NCI-H2227 treated with DMSO at 0.1 percent for 48 hours (cell line): ENCODE data around the gene CD84.
"Not testable (repeated sequence)": the region's sequence is repeated elsewhere in the genome, so short reads cannot be mapped to it uniquely, and the experiment has no call there.

Source experiments
- DNase-seq: peaks from one replicate; lab custom pipeline; 2025; lab: John Stamatoyannopoulos, UW

Gene CD84

DNA sequence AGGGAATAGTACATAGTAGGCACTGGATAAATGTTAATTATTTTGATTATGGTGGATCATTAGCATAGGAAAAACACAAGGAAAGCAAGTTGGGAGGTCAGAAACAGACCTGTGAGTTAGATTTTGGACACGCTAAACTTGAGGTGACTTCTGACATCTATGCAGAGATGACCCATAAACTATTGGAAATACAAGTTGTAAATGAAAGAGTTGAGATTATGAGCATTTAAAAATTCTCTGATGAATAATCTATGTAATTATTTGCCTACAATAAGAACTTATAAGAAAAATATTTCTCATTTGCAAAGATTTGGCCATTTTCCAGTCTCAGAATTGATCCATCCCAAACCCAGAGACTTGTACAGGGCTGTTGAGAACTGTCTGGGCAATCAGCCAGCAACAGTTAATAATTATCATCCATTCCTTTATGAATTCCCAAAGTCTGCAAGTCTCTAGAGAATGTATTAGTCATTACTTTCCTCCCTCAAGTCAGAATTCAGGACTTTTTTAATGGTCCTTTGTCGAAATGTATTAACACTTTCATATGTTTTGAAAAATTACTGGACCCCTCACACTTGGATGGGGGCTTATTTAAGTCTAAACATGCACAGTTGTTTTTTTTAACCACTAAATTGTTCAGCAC lies 36.9 kb downstream of the CD84 start:
- DNase-seq, result no peak

DNA sequence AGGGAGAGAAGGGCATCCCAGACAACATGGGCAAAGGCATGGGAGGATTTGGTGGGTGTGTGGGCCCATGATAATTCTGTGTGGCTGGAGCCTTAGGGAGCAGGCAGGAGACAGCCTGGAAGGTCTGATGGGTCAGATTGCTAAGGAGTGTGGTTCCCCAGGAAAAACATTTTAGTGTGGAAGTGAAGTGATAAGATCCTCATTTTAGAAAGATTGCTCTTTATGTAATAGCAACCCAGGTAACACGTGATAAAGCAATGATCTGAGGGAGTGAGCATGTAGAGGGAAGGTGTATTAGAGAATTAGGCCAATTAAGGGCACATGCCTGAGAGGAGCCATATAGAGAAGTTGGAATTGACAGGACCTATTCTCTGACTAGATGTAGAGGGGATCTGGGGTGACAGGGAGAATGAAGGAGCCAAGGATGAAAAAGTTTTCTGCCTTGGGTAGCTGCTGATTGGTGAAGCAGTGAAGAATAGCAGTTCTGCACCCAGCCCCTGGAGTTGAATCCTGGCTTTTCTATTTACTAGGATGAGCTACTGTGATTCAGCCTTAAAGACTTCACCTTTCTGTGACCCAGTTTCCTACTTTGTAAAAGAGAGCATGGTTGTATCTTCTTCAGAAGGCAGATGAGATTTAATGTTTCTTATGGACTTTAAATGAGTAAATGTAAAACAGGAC lies 37.5 kb downstream of the CD84 start:
- DNase-seq, result no peak

DNA sequence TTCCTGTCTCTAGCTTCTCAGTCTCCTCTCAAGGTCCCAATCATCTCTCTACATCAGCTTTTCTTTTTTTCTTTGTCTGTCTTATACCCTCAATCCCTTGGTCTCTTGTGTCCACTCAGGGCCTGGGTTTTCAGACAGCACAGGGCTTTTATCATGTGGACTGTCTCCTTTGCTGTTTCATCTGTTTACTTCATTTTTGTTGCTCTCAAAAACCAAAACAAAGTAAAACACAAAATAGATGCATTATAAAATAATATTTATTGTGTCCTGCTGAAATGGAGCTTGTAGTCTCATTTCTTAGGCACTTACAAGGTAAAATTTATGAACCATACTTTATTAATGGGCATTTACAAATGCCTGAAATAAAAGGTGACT lies 38.5 kb downstream of the CD84 start:
- DNase-seq, result no peak

DNA sequence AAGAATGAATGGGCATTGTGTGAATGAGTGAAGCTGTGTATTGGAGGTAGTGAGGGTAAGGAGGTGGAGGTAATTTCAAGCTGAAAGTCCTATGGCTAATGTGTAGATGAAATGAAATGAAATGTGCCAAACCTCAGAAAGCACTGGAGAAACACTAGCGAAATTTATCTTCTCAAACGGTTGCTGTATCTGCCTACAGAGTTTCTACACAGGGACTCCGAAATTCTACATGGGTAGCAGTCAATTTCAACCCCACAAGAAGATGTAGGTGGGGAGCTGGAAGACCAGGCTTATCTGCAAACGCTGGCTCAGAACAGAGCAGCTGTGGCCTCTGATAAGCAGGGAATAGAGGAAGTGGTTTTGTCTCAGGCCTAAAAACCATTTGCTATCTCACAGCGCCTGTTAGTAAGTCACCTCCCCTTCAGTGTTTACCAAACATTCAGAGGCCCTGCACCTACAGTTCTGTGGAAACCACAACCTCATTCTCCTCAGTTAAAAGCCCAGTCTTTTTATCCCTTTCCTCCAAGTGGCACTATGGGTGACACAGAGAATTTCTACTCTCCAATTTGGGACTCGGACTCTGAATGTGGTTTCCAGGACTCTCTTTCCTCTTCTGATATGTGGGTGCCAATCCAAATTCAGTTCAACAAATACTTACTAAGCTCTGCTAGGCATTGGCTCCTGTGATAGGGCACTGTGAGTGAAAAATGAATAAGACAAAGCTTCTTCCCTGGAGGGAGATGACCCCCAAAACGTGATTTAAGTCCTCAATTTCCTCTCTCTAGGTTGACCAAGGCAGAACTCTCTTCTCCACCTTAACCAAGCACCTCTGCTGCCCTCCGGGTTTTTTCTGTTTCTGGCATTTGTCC lies 39.1 kb downstream of the CD84 start:
- DNase-seq, result no peak

DNA sequence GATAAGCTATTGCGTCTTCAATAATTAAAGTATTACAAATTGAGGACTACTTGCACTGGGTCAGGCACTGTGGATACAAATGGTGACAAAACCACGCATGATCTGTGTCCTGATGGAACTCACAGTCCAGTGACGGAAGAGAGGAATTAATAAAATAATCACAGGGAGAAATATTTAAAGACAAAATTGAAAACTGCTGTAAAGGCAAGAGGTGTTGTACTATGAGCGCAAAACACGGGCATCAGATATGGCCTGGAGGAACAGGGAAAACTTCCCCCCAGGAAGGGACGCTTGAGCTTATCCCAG lies 39.7 kb downstream of the CD84 start:
- DNase-seq, result no peak

DNA sequence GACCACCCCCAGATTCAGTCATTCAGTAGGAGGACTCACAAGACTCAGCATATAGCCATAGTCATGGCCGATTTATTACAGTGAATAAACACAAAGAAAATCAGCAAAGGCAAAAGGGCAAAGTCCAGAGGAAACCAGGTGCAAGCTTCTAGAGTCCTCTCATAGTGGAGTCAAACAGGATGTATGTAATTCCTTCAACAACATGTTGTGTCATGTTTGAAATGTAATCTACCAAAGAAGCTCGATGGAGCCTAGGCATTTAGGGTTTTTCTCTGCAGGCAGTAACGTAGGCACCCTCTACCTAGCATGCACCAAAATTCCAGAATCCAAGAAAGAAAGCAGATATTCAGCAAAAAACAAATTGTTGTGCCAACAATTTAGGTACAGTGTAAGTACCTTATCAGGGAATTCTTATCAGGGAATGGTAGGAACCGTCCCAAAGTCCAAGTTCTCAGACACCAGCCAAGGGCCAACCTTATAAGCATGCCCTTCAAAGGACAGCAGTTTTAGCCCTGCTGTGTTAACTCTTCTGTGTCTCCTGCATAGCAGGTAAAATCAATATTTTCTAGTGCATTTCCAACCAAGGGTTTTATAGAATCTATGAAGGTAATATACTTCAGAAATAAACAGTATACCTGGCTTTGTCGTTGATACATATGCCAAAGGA lies 40.2 kb downstream of the CD84 start:
- DNase-seq, result no peak

DNA sequence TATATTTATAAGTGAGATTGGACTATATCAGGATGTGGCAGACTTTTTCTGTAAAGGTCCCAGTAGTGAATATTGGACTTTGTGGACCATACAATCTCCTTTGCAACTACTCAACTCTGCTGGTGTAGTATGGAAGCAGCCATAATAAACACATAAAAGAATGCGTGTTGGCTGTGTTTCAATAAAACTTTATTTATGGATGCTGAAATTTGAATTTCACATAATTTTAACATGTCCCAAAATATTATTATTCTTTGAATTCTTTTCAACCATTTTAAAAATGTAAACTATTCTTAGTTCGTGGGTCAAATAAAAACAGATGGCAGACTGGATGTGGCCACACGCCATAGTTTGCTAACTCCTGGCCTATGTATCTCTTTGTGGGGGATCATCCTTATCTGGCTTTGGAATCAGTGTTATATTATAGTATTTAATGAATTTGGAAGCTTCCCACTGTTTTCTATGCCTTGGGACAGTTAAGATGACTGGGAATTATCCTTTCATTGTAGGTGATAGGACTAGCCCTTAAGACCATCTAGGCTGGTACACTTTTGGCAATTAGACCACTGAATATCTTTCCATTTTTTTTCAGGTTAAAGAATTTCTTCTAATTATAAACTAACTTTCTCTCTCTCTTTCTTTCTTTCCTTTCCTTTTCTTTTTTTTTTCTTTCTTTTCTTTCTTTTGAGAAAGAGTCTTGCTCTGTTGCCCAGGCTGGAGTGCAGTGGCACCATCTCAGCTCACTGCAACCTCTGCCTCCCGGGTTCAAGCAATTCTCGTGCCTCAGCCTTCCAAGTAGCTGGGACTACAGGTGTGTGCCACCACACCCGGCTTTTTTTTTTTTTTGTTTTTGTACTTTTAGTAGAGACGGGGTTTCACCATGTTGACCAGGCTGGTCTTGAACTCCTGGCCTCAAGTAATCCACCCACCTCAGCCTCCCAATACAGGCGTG lies 41.3 kb downstream of the CD84 start:
- DNase-seq, result no peak

DNA sequence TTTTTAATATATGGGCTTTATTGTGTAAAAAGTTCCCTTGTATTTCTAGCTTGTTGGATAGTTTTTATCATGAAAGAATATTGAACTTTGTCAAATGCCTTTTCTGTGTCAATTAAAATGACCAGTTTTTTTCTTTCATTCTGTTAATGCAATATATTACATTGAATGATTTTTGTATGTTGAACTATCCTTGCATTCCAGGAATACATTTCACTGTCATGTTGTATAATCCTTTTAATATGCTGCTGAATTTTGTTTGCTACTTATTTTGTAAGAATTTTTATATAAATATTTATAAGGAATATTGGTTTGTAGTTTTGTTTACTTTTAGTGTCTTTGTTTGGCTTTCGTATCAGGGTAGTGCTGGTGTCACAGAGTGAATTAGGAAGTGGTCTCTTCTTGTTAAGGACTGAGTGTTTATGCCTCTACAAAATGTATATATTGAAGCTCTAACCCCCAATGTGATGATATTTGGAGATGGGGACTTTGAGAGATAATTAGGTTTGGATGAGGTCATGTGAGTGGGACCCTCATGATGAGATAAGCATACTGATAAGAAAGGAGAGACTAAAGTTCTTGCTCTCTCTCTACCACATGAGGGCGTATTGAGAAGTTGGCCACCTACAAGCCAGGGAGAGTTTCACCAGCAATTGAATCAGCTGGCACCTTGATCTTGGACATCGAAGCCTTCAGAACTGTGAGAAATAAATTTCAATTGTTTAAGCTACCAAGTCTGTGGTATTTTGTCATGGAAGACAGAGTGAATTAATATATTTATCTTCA lies 44.3 kb downstream of the CD84 start:
- DNase-seq, result no peak

DNA sequence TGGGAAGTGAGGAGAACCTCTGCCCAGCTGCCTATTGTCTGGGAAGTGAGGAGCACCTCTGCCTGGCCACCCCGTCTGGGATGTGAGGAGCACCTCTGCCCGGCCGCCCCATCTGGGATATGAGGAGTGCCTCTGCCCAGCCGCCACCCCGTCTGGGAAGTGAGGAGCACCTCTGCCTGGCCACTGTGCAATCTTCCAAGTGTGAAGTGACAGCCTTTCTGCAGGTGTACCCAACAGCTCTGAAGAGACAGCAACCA lies 46.8 kb downstream of the CD84 start:
- DNase-seq, result not testable (repeated sequence)

DNA sequence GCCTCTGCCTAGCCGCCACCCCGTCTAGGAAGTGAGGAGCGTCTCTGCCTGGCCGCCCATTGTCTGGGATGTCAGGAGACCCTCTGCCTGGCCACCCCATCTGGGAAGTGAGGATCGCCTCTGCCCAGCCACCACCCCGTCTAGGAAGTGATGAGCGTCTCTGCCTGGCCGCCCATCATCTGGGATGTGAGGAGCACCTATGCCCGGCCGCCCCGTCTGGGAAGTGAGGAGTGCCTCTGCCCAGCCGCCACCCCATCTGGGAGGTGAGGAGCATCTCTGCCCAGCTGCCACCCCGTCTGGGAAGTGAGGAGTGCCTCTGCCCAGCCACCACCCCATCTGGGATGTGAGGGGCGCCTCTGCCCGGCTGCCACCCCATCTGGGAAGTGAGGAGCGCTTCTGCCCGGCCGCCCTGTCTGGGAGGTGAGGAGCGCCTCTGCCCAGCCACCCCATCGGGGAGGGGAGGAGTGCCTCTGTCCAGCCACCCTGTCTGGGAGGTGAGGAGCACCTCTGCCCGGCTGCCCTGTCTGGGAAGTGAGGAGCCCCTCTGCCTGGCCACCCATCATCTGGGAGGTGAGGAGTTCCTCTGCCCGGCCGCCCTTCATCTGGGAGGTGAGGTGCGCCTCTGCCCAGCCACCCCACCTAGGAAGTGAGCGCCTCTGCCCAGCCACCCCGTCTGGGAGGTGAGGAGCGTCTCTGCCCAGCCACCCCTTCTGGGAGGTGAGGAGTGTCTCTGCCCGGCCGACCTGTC lies 47.3 kb downstream of the CD84 start:
- not testable (repeated sequence) for DNase-seq

DNA sequence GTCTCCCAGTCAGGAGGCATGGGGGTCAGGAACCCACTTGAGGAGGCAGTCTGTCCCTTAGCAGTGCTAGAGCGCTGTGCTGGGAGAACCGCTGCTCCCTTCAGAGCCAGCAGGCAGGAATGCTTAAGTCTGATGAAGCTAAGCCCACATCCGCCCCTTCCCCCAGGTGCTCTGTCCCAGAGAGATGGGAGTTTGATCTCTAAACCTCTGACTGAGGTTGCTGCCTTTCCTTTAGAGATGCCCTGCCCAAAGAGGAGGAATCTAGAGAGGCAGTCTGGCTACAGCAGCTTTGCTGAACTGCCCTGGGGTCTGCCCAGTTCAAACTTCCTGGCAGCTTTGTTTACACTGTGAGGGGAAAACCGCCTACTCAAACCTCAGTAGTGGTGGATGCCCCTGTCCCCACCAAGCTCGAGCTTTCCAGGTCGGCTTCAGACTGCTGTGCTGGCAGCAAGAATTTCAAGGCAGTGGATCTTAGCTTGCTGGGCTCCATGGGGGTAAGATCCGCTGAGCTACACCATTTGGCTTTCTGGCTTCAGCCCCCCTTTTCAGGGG lies 49.8 kb downstream of the CD84 start:
- DNase-seq, result not testable (repeated sequence)

DNA sequence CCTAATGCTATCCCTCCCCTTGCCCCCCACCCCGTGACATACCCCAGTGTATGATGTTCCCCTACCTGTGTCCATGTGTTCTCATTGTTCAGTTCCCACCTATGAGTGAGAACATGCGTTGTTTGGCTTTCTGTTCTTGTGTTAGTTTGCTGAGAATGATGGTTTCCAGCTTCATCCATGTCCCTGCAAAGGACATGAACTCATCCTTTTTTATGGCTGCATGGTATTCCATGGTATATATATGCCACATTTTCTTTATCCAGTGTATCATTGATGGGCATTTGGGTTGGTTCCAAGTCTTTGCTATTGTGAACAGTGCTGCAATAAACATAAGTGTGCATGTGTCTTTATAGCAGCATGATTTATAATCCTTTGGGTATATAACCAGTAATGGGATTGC lies 55.5 kb downstream of the CD84 start:
- DNase-seq, result not testable (repeated sequence)

DNA sequence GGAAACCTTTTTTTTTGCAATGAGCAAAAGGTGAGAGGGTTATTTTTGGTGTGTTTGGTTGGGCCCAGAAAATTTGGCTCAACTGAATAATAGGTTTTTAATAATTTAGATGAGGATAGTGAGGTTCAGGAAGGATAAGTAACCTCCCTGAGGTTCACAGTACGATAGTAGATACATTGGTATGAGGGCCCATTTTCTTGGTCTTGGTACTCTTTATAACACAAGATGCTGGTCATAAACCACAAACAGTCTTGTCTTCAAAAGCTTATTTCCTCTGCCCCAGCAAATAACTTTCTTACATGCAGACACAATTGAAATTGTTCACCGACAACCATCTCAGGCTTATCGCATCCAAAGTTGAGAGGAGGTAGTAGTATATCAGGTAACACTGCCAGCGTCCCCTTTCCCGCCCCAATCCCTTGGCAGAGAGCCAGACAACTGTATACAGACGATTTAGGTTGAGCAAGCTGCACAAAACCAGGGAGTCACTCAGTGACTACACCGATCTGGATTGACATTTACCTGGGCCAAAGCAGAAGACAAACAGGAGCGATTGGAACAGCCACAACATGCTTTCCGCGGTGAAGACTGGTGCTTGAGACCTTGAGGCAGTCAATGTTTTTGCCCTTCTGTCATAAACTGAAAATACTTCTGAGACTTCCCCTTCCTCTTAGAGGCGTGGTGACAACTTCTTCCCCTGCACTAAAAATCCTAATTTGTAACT lies 56.5 kb downstream of the CD84 start, which contains the start of gene SLAMF6:
SLAMF6 (minus strand) TSS at position 634 of the 724 bp plus-strand sequence; CDS start at position 571, 63 bp downstream.
- no peak for DNase-seq

DNA sequence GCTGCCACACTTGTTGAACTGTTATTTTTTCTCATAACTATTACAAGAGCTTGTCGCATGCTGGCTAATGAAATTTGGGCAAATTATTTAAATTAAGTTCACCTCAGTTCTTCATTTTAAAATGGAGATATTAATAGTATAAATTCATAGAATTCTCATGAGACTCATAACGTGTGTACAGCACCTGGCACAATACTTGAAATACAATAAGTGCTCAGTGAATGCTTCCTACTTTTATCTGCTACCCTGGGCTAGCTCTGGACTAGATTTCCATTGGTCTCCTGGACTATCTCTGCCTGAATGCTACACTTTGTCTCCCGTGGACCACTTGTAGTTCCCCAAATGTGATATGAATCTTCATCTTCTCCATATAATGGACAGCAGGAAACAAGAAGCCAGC lies 57.2 kb downstream of the CD84 start:
- DNase-seq, result no peak

DNA sequence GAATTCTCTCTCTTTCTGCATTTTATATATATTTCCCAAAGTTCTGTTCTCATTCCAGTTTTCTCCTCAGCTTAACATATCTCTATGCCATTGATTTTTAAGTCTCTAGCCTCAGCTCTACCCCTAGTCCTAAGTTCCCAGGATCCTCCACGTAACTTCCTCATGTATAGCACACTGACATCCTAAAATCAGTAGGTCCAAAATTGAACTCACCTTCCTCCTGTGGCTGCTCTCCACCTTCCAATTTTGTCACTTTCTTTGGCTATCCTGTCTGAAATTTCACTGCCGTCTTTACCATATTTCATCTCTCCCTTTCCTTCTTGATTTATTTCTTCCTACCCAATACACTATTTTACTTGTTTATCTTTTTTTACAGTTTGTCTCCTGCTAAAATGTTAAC lies 57.7 kb downstream of the CD84 start:
- no peak for DNase-seq

DNA sequence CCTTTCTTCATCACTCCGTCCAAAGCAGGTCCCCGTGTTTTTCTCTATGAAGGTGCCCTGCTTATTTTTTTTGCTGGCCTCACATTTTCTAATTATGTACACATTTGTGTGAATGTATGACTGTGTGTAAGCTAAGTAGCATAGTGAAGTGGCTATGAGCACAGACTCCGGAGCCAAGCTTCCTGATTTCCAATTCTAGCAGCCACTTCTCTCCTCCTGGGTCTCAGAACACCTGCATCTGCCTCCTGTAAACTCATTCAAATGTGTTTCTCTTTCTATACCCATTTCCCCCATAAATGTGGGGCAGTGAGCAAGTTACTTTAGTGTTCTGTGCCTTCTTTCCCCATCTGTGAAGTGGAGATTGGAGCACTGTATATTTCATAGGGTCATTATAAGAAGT lies 58.3 kb downstream of the CD84 start:
- DNase-seq, result no peak

DNA sequence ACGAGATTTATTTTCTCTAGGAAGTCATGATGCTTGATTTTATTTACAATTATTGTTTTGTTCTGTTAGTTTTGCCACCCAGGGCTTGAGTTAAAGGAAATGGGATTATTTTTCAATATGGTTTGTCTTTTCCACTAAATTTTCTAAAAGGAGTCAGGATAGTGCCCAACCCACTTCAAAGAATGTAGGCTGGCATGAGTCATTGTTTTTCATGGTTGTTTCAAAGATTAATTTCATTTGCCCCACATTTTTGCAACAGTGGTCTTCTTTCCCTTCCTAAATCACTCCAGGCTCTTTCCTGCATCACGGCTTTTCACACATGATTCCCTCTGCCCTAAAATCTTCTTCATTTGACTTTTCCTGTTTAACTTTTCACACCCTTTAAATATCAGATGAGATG lies 58.7 kb downstream of the CD84 start:
- DNase-seq, result no peak

DNA sequence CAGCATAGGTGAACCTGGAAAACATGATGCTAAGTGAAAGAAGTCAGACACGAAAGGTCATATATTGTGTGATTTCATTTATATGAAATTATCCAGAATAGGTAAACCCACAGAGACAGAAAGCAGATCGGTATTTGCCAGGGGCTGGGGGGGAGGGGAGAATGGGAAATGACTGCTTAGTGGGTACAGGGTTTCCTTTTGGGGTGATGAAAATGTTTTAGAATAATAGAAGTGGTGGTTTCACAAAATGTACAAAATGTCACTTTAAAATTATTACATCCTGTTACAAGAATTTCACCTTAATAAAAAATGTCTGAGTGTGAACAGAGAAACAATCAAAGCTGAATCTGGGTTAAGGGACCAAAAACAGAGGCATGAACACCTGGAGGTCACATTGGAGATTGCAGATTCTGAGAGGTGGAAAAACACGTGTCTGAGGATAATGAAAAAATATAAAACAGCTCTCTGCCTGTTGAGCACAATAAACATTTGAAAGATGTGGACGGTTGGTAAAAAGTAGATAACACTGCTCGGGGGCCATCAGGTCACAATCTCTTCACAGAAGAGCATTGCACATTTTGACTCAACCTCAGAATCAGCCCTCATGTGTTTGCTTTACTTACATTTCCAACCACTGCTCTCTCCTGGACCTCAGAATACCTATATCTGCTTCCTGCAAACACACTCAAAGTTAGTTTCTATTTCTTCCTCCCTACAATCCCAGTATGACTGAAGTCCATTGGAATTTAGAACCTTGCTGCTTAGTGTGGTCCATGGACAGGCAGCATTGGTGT lies 59.5 kb downstream of the CD84 start:
- no peak for DNase-seq
